ENCODE results near the gene NRF1. TPM values are rescaled to one million over a fixed set of nuclear protein-coding genes. Genes with fewer than 3 reads are reported as not detected.

Gene NRF1
- polyA plus RNA-seq, 1 experiment: 10.3 TPM

DNA sequence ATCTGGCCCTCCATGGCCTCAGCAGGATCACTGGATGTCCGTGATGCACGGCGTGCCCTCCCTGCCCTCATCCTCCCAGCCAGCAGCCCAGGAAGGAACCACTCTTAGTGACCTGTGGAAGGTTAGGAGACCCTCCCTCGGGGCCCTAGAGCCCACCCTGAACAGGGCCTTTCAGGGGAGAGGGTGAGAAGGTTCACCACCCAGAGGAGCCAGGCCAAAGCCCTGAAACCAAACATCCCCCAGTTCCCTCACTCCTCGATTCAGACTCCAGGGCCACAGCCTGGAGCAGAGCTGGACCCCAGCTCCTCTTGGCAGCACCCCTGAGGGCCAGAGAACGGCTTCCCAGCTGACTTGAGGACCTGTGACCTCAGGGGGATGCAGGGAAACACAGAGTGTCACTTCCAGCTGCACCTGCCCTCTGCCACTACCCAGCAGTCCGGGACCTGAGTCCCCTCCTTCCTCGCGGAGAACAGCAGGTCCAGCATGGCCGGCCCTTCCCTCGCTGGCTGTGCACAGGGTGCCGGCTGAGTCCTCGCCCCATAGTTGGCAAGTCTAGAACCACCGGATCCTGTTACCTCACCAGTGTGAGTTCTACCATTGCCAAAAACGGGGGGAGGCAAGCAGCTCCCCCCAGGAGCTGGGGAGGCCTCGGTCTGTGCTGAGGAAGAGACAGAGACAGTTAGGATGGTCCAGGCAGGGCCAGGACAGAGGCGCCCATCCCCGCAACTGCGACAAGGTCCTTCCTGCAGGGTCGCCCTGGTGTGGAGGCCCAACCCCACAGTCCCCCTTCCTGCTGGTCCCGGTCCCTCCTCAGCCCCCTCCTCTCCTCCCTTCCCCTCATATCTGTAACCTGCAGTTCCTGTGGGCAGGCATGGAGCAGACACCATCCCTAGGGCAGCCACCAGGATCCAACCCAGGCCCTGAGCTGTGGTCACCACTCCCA, 158.6 kb downstream of the NRF1 start:
- Histone ChIP-seq H3K9me3 (ENCODE audit: control insufficient read depth, insufficient read depth, low read length) (no peaks in the 10 kb centered on the region; the same call in 1 of the 2 replicates), H3K4me3 (ENCODE audit: low read depth, low read length) (no peak overlapping the region), H3K27me3 (ENCODE audit: control insufficient read depth, insufficient read depth, low read length) (peaks cover 37% of the 10 kb centered on the region), H3K27ac (ENCODE audit: low read depth, low read length) (no peak overlapping the region)
- no peak for DNase-seq (ENCODE audit: low read depth, low spot score)
- ChIA-PET CTCF (no interaction called here), POLR2A (no interaction called here)
- TF ChIP-seq, protein P1, sequence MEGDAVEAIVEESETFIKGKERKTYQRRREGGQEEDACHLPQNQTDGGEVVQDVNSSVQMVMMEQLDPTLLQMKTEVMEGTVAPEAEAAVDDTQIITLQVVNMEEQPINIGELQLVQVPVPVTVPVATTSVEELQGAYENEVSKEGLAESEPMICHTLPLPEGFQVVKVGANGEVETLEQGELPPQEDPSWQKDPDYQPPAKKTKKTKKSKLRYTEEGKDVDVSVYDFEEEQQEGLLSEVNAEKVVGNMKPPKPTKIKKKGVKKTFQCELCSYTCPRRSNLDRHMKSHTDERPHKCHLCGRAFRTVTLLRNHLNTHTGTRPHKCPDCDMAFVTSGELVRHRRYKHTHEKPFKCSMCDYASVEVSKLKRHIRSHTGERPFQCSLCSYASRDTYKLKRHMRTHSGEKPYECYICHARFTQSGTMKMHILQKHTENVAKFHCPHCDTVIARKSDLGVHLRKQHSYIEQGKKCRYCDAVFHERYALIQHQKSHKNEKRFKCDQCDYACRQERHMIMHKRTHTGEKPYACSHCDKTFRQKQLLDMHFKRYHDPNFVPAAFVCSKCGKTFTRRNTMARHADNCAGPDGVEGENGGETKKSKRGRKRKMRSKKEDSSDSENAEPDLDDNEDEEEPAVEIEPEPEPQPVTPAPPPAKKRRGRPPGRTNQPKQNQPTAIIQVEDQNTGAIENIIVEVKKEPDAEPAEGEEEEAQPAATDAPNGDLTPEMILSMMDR (IDR thresholded peaks at IDR 0.05; ENCODE audit: low read depth, low read length): no peak

DNA sequence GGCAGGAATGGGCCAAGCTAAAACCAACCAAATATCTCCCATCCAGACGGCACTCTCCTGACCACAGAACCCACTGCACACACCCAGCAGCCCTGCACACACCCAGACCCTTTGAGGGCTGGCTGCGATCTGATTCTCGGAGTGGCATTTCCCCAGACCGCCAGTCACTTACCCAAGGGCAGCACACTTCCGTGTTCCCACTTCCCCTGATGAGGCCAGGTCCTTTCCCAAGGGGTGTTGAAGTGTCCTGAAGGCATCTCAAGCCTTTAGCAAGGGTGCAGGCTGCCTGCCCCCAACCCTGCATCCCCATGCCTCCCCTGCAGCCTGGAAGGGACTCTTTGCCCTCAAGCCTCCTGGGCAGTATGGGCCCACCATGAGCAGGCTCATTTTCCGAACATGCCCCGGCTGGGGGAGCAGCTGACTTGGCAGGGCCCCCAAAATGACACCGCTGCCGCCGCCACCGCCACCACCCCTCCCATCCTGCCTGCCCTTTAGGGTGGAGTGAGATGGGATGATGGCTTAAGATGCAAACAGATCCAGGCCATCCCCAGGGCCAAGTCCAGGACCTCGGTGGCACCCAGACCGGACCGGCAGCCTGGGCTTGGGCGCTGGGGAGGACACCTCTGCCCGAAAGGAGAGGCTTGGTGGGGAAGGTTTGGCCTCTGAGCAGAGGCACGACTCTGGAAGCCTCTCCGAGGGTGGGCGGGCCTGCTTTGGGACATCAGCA, 159.8 kb downstream of the NRF1 start:
- CTCF ChIA-PET: no interaction called here
- no peak overlapping the region for H3K27ac ChIP-seq (ENCODE audit: low read depth, low read length)
- H3K27me3 ChIP-seq (ENCODE audit: control insufficient read depth, insufficient read depth, low read length): peaks cover 49% of the 10 kb centered on the region
- POLR2A ChIA-PET: no interaction called here
- no peak for DNase-seq (ENCODE audit: low read depth, low spot score)
- no peaks in the 10 kb centered on the region; the same call in 1 of the 2 replicates for H3K9me3 ChIP-seq (ENCODE audit: control insufficient read depth, insufficient read depth, low read length)
- TF ChIP-seq, protein P1 (IDR thresholded peaks at IDR 0.05; ENCODE audit: low read depth, low read length): no peak
- no peak overlapping the region for H3K4me3 ChIP-seq (ENCODE audit: low read depth, low read length)

DNA sequence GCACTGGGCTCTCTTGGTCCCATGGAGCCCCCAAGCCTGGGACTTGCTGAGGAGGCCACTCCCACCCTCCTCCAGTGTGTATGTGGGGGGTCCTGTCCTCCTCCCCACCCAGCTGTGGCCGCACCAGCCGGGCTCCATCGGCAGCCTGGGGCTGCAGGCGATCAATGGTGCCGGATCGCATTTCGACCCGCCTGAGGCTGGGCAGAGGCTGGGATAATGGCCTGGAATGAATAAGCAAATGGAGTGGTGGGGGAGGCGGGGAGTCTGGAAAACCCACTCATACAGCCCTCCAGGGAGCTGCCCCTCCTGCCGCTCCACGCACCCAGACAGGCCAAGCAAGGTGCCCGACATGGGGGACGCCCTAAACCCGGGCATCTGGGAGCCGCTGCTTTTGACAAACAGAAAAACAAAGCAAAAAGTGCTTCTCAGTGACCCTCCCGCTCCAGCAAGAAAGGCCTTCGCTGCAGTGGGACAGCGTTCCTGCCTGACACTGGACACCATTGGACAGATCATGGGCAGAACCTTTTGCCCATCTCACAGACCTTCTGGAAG, 160.5 kb downstream of the NRF1 start:
- no peaks in the 10 kb centered on the region; the same call in 1 of the 2 replicates for H3K9me3 ChIP-seq (ENCODE audit: control insufficient read depth, insufficient read depth, low read length)
- no peak overlapping the region for H3K4me3 ChIP-seq (ENCODE audit: low read depth, low read length)
- no peak overlapping the region for H3K27ac ChIP-seq (ENCODE audit: low read depth, low read length)
- ChIA-PET CTCF (no interaction called here), POLR2A (no interaction called here)
- TF ChIP-seq, protein P1 (IDR thresholded peaks at IDR 0.05; ENCODE audit: low read depth, low read length): no peak
- no peak for DNase-seq (ENCODE audit: low read depth, low spot score)
- peaks cover 53% of the 10 kb centered on the region for H3K27me3 ChIP-seq (ENCODE audit: control insufficient read depth, insufficient read depth, low read length)

DNA sequence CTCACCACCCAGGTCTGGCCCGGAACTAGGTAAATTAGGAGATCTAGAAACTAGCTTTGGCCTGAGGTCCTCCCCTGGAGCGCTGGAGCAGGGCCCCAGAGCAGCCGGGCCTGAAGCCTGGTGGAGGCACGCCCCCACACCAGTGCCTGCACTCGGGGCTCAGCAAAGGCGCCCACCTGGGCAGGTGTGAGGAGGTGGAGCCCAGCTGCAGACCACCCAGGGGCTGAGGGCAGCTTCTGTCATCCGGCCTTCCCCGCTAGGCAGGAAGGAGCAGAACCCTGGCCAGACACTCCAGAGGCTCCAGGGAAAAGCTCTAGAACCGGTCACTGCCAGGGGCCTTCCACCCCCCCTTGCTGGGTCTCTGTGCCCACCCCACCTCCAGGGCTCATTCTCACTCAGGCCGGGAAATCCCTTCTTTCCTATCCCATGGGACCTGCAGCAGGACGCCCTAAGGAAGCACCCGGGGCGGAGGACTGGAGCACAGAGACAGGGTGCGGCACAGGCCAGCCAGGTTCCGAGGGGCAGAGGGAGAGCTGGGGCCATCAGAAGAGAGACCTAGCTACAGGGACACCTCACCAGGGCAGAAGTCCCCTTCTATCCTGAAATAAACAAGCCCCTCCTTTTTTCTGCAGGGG, 161.2 kb downstream of the NRF1 start:
- POLR2A ChIA-PET: no interaction called here
- peaks cover 61% of the 10 kb centered on the region for H3K27me3 ChIP-seq (ENCODE audit: control insufficient read depth, insufficient read depth, low read length)

More for the DNA sequence above, 161.2 kb downstream of the NRF1 start:
- Histone ChIP-seq H3K4me3 (ENCODE audit: low read depth, low read length) (no peak overlapping the region), H3K9me3 (ENCODE audit: control insufficient read depth, insufficient read depth, low read length) (peaks cover 4% of the 10 kb centered on the region), H3K27ac (ENCODE audit: low read depth, low read length) (no peak overlapping the region)
- no peak for DNase-seq (ENCODE audit: low read depth, low spot score)
- TF ChIP-seq, protein P1 (IDR thresholded peaks at IDR 0.05; ENCODE audit: low read depth, low read length): no peak
- CTCF ChIA-PET: no interaction called here
